Prostate gland (tissue), 2 donors: ENCODE results near the gene POLG2. TPM values are rescaled to one million over a fixed set of nuclear protein-coding genes. Genes with fewer than 3 reads are reported as not detected.

Source experiments
- DNase-seq: peaks from one replicate; pipeline ENCODE4 v3.0.0-alpha.2; 2019; ENCODE audit warnings: low spot score
- H3K27ac ChIP-seq, 2 donors: fragments of 200-600 bp; sonication (generic); 2 replicates each; pipeline ENCODE4 v1.5.1; 2017 to 2019
- H3K27me3 ChIP-seq: fragments of 200-600 bp; sonication (generic); replicated peaks from 2 replicates; pipeline ENCODE4 v1.5.1; 2019; ENCODE audit not compliant: insufficient read depth
- H3K36me3 ChIP-seq, 2 donors: fragments of 200-600 bp; sonication (generic); 1 replicate in 1 of 2; 2 replicates in 1 of 2; pipeline versions ENCODE4 v1.5.1 to v1.8.1; 2017 to 2019
- H3K4me1 ChIP-seq: fragments of 200-600 bp; sonication (generic); replicated peaks from 2 replicates; pipeline ENCODE4 v1.5.1; 2019
- H3K4me3 ChIP-seq, 2 donors: fragments of 200-600 bp; sonication (generic); 2 replicates each; pipeline ENCODE4 v1.5.1; 2017 to 2019
- H3K9me3 ChIP-seq: fragments of 200-600 bp; sonication (generic); 2 replicates; pipeline ENCODE4 v1.5.1; 2017
- CTCF ChIP-seq, 4 experiments: fragments of 200-600 bp in 2 of 4; fragments of 450-650 bp in 2 of 4; sonication (generic) in 2 of 4; IDR thresholded peaks; 1 replicate in 3 of 4; 2 replicates in 1 of 4; pipeline ENCODE4 v1.5.1; 2016 to 2019; ENCODE audit warnings: antibody characterized with exemption in 4 of 4, mild to moderate bottlenecking in 2 of 4, moderate library complexity in 2 of 4
- POLR2A ChIP-seq: fragments of 450-650 bp; IDR thresholded peaks from one replicate; pipeline ENCODE4 v1.6.1; 2016; ENCODE audit warnings: antibody characterized with exemption, mild to moderate bottlenecking
- POLR2AphosphoS5 ChIP-seq: sonication (generic); formaldehyde crosslinking; IDR thresholded peaks from one replicate; pipeline ENCODE4 v1.6.1; 2017; ENCODE audit warnings: antibody characterized with exemption
- WGBS: methylation state at CpG from one replicate; pipeline ENCODE4 v1.1.5; 2018; 5-methylcytosine and 5-hydroxymethylcytosine counted together
- intact Hi-C: fragments of 100-400 bp; cut with DNase I; formaldehyde crosslinking; loops from one replicate; pipeline ENCODE4 v1.14.2; 2022
- total RNA-seq, 2 donors: library from RNA; depleted of rRNA; stranded (reverse); fragments of >200 nt; gene quantifications; one replicate each; pipeline ENCODE4 v1.1.0, GENCODE V29; 2016

The POLG2 gene
- total RNA-seq = 1 to 10 TPM; 5.3 to 9.7 TPM

GRCh38 chr17:64496786-64497564 lies at the start of gene POLG2:
Gene POLG2 (minus strand): TSS chr17:64497054. CDS start chr17:64496968, 86 bp downstream.
- DNase-seq = peak; percentile 85
- Histone ChIP-seq H3K4me3 (peak within 1 kb of the TSS; percentile 61 to 62), H3K27me3 (no peaks in the 10 kb centered on the region), H3K27ac (peak within 1 kb of the TSS; percentile 70 to 71), H3K9me3 (no peaks in the 10 kb centered on the region), H3K4me1 (peaks cover 14% of the 10 kb centered on the region), H3K36me3 (peaks cover 14 to 22% of the 10 kb centered on the region in 2 donors)
- WGBS = under 1% methylated on average over 50 of the region's 50 CpGs
- intact Hi-C loops = no loop called here
- TF ChIP-seq CTCF (IDR thresholded peaks at IDR 0.05) (peak in 3 of 4 experiments; percentile 14 to 51 (median 37)), POLR2AphosphoS5 (peak; percentile 94), POLR2A (peak; percentile 51)

- H3K4me3 ChIP-seq = no peak overlapping the region
- TF ChIP-seq CTCF (IDR thresholded peaks at IDR 0.05) (no peak), POLR2AphosphoS5 (no peak), POLR2A (no peak)
- H3K27me3 ChIP-seq = no peaks in the 10 kb centered on the region
- intact Hi-C loops = no loop called here
- WGBS = 95% methylated on average over 2 of the region's 2 CpGs
- no peaks in the 10 kb centered on the region for H3K9me3 ChIP-seq
- H3K27ac ChIP-seq = no peak overlapping the region
- DNase-seq = no peak
- H3K4me1 ChIP-seq = peaks cover 7% of the 10 kb centered on the region
- no peaks in the 10 kb centered on the region for H3K36me3 ChIP-seq
Observed at GRCh38 chr17:64544742-64545141, 47.9 kb upstream of the POLG2 start.

- WGBS = 80% methylated on average over 5 of the region's 5 CpGs
- H3K27ac ChIP-seq = peak overlapping the region; percentile 57 to 64
- DNase-seq = no peak
- no peaks in the 10 kb centered on the region for H3K9me3 ChIP-seq
- no peak overlapping the region for H3K4me3 ChIP-seq
- no peaks in the 10 kb centered on the region for H3K27me3 ChIP-seq
- H3K36me3 ChIP-seq = no peaks in the 10 kb centered on the region
- intact Hi-C loops = no loop called here
- TF ChIP-seq CTCF (IDR thresholded peaks at IDR 0.05) (no peak), POLR2A (no peak), POLR2AphosphoS5 (peak; percentile 61)
- peaks cover 20% of the 10 kb centered on the region for H3K4me1 ChIP-seq
Observed at GRCh38 chr17:64540118-64540776, 43.4 kb upstream of the POLG2 start.

GRCh38 chr17:64538508-64539130 lies 41.8 kb upstream of the POLG2 start:
- 81% methylated on average over 7 of the region's 7 CpGs for WGBS
- TF ChIP-seq POLR2A (no peak), POLR2AphosphoS5 (no peak), CTCF (IDR thresholded peaks at IDR 0.05) (no peak)
- intact Hi-C loops = no loop called here

More at GRCh38 chr17:64538508-64539130, 41.8 kb upstream of the POLG2 start:
- no peaks in the 10 kb centered on the region for H3K9me3 ChIP-seq
- H3K4me3 ChIP-seq = no peak overlapping the region
- H3K36me3 ChIP-seq = no peaks in the 10 kb centered on the region
- peak overlapping the region; percentile 21 to 64 for H3K27ac ChIP-seq
- no peaks in the 10 kb centered on the region for H3K27me3 ChIP-seq
- peaks cover 20% of the 10 kb centered on the region for H3K4me1 ChIP-seq
- DNase-seq = no peak
